ENCODE results near the gene PHETA1.

PHETA1 gene

DNA sequence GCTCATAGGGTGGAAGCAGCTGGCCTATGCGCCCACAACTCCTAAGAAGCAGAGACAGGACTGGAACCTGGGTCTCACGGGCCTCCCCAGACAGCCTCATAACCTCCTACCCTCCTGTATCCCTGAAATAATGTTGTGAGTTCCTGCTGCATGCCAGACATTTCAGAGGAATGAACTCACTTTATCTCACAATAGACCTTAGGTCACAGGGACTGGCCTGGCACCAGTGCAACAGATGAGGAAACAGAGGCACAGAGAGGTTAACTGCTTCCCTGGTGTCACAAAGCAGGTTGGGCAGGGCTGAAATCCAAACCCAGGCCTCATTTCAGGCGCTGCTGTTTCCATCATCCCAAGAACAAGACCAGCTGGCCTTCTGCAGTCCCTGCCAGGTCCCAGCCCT, 5.3 kb downstream of the PHETA1 start:
- no peak for TF ChIP-seq TAF1 (IDR thresholded peaks at IDR 0.05; ENCODE audit: borderline replicate concordance, low read depth, low read length)
- no peak for TF ChIP-seq POLR2A (IDR thresholded peaks at IDR 0.05; ENCODE audit: low read depth, low read length)
- TF ChIP-seq POLR2AphosphoS5 (IDR thresholded peaks at IDR 0.05; ENCODE audit: low read depth, low read length), result no peak
- no peak for DNase-seq (ENCODE audit: insufficient read length)
- no peak for FAIRE-seq

DNA sequence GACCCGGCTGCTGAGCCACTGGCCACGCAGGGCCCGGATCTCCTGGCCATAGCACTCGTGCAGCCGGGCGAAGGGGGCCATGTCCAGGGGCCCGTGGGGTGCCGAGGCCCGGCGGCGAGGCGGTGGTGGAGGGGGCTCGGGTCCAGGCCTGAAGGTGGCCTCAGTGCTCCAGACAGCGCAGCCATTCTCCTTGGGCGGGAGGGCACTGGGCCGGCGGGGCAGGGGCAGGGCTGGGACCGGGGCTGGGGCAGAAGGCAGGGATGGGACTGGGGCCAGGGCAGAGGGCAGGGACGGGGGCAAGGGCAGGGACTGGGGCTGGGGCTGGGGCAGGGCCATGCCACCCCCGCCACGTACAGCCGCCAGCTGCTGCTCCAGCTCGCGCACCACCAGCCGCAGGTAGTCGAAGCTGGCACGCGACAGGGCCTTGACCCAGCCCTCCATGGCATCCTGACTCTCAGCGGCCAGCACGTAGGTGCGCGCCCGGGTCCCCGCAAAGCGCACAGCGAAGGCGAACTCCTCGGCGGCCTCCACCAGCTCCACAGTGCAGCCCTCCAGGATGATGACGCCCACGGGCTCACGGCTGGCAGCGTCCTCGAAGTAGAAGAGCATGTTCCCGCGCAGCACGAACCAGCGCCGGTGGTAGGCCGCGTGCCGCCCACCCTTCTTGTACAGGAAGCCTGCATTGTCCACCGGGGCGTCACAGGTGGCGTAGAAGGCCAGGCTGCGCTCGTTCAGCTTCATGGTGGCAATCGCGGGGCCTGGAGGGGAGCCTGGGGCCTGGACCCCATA, 6.0 kb downstream of the PHETA1 start:
- FAIRE-seq, result no peak
- TF ChIP-seq POLR2AphosphoS5 (IDR thresholded peaks at IDR 0.05; ENCODE audit: low read depth, low read length), result no peak
- no peak for TF ChIP-seq TAF1 (IDR thresholded peaks at IDR 0.05; ENCODE audit: borderline replicate concordance, low read depth, low read length)
- TF ChIP-seq POLR2A (IDR thresholded peaks at IDR 0.05; ENCODE audit: low read depth, low read length), result no peak
- no peak for DNase-seq (ENCODE audit: insufficient read length)

GRCh38 chr12:111361717-111362576, 6.9 kb downstream of the PHETA1 start:
- DNase-seq (ENCODE audit: insufficient read length) (no peak), FAIRE-seq (no peak)
- TF ChIP-seq POLR2AphosphoS5 (IDR thresholded peaks at IDR 0.05; ENCODE audit: low read depth, low read length), result no peak

GRCh38 chr12:111361073-111361716, 7.7 kb downstream of the PHETA1 start:
- DNase-seq (ENCODE audit: insufficient read length) (no peak), FAIRE-seq (no peak)
- TF ChIP-seq TAF1 (IDR thresholded peaks at IDR 0.05; ENCODE audit: borderline replicate concordance, low read depth, low read length), result no peak
- no peak for TF ChIP-seq POLR2AphosphoS5 (IDR thresholded peaks at IDR 0.05; ENCODE audit: low read depth, low read length)
- no peak for TF ChIP-seq POLR2A (IDR thresholded peaks at IDR 0.05; ENCODE audit: low read depth, low read length)

DNA sequence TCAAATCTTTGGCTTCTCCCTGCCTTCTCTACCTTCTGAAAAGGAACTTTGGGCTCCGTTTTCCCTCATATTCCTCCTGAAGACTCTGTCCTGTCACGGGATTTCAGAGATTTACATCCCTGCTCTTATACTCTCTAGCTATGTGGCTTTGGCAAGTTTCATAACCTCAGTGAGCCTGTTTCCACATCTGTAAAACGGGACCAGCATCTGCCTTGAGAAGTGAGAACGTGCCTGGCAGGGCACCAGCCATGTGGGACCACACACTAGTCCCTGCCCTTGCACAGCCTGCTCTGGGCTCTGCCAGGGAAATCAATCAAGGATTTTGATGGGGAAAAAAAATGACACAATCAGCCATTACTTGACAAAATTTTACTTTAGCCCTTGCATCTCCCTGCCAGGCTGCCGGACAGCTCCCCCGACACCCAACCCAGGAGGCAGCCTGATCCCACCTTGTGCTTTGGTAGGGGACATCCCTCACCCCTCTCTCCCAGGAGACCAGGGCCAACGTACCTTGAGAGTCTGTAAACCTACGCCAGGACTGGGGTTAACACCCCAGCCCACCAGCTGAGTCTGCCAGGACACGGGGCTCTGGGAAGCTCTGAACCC, 8.5 kb downstream of the PHETA1 start:
- no peak for TF ChIP-seq POLR2AphosphoS5 (IDR thresholded peaks at IDR 0.05; ENCODE audit: low read depth, low read length)
- TF ChIP-seq TAF1 (IDR thresholded peaks at IDR 0.05; ENCODE audit: borderline replicate concordance, low read depth, low read length), result no peak
- TF ChIP-seq POLR2A (IDR thresholded peaks at IDR 0.05; ENCODE audit: low read depth, low read length), result no peak
- FAIRE-seq, result no peak
- DNase-seq (ENCODE audit: insufficient read length), result no peak

DNA sequence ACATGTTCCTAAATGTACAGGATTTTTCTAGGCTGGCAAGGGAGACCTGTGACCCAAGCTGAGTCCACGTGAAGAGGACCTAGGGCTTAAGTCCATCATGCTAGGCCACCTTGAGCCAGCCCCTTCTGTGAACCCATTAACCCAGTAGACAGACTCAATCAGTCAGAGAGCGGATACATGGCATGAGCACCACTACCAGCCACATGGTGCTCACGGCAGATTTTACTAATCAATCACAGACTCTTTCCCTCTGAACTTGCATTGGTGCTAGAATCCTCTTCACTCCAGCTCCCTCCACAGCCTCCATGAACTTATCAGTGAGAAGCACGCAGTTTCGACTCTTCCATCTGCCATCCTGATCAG, 9.0 kb downstream of the PHETA1 start:
- FAIRE-seq (no peak), DNase-seq (ENCODE audit: insufficient read length) (no peak)
- TF ChIP-seq POLR2A (IDR thresholded peaks at IDR 0.05; ENCODE audit: low read depth, low read length), result no peak
- no peak for TF ChIP-seq POLR2AphosphoS5 (IDR thresholded peaks at IDR 0.05; ENCODE audit: low read depth, low read length)
- TF ChIP-seq TAF1 (IDR thresholded peaks at IDR 0.05; ENCODE audit: borderline replicate concordance, low read depth, low read length), result no peak

DNA sequence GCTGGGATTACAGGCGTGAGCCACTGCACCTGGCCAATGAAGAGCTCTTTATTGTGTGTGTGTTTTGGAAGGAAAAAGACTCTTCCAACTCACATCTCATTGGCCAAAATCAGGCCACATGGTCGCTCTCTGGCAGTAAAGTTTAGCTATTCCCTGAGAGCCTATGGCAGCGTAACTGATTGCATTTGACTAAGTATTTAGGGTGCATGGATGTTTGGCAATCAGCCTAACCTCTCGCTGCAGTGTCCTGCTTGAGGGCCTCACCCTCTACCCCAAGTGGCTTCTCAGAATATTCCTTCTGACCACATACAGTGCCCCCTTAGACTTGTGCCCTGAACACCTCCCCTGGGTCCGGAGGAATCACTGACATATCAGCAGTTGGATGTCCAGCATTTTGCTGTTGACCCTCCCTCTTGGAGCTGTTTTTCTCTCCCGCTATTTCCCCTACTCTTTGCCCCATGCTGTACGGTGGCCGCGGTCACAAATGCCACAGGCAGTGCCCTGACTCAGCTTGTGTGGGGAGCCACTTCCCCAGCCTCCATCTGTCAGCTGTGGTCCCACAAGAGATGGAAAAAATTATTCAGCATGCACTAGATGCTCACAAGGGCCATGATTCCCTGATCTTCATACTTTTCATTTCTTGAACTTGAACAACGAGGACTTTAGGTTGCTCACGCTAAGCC, 9.5 kb downstream of the PHETA1 start:
- TF ChIP-seq POLR2A (IDR thresholded peaks at IDR 0.05; ENCODE audit: low read depth, low read length) (no peak), TAF1 (IDR thresholded peaks at IDR 0.05; ENCODE audit: borderline replicate concordance, low read depth, low read length) (no peak), POLR2AphosphoS5 (IDR thresholded peaks at IDR 0.05; ENCODE audit: low read depth, low read length) (no peak)
- DNase-seq (ENCODE audit: insufficient read length) (no peak), FAIRE-seq (no peak)

DNA sequence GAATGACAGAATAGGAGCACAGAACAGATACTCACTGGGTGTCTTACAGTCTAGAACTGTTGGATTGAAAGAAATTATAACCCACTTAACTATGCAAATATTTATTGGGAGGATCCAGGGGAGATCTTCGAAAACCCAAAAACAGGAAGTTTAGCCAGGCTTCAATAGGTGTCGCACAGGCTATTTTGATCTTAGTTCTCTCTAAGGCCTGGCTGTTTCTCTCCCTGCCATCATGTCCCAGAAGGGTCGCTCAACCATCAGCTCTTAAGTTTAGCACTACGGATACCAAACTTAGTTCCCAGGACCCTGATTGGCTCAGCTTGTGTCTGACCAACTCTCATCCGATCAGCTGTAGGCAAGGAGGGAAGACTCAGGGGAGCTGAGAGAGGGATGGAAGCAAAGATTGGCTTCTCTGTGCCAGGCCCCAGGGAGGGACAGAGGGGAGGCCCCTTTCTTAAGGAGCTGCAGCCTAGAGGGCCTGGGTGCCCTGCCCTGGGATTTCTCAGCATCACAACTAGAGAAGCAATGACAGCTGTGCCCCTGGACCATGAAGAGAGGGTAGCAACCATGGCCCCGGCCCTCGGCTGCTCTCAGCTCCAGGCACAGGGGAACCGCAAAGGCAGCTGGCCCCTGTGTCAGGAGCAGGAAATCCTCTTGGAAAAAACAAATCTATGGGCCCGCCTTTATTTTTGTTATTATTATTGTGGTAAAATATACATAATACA, 13.5 kb downstream of the PHETA1 start:
- no peak for DNase-seq (ENCODE audit: insufficient read length)
- TF ChIP-seq POLR2A (IDR thresholded peaks at IDR 0.05; ENCODE audit: low read depth, low read length) (no peak), TAF1 (IDR thresholded peaks at IDR 0.05; ENCODE audit: borderline replicate concordance, low read depth, low read length) (no peak), POLR2AphosphoS5 (IDR thresholded peaks at IDR 0.05; ENCODE audit: low read depth, low read length) (no peak)
- no peak for FAIRE-seq

DNA sequence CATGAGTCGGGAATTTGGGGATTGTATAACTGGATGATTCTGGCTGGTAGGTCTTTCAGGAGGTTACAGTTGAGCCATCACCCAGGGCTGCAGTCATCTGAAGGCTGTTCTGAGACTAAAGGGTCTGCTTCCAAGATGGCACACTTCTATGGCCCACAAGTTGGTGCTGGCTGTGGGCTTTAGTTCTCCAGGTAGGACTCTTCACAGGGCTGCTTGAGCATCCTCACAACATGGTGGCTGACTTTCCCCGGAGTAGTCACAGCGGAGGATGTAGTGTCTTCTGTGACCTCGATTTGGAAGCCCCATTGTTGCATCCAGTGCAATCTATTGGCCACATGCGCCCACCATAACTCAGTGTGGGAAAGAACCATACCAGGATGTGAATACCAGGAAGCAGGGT, 14.4 kb downstream of the PHETA1 start:
- TF ChIP-seq POLR2AphosphoS5 (IDR thresholded peaks at IDR 0.05; ENCODE audit: low read depth, low read length), result no peak
- TF ChIP-seq POLR2A (IDR thresholded peaks at IDR 0.05; ENCODE audit: low read depth, low read length), result no peak
- TF ChIP-seq TAF1 (IDR thresholded peaks at IDR 0.05; ENCODE audit: borderline replicate concordance, low read depth, low read length), result no peak
- DNase-seq (ENCODE audit: insufficient read length), result no peak
- FAIRE-seq, result no peak

GRCh38 chr12:111353603-111354295, 15.1 kb downstream of the PHETA1 start:
- FAIRE-seq (no peak), DNase-seq (ENCODE audit: insufficient read length) (no peak)
- TF ChIP-seq POLR2AphosphoS5 (IDR thresholded peaks at IDR 0.05; ENCODE audit: low read depth, low read length), result no peak
- TF ChIP-seq POLR2A (IDR thresholded peaks at IDR 0.05; ENCODE audit: low read depth, low read length), result no peak
- TF ChIP-seq TAF1 (IDR thresholded peaks at IDR 0.05; ENCODE audit: borderline replicate concordance, low read depth, low read length), result no peak
